ENCODE results near the gene DPP6. TPM values are rescaled to one million over a fixed set of nuclear protein-coding genes. Genes with fewer than 3 reads are reported as not detected.

The DPP6 gene
- polyA plus RNA-seq, 2 of the 4 experiments (the other 2 are of a cell fraction): not detected

DNA sequence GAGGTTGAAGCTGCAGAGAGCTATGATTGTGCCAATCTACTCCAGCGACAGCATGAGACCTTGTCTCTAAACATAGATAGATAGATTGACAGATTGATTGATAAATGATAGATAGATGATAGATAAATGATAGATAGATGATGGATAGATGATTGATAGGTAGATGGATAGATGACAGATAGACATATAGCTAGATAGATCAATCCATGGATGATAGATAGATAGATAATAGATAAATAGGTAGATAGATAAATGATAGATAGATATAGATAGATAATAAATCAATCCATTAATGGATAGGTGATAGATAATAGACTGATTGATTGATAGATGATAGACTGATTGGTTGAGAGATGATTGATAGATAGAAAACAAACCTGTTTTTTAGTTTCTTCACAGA is 601.1 kb downstream of the DPP6 start:
- no peak for FAIRE-seq
- POLR2A ChIA-PET: no interaction called here
- DNase-seq (ENCODE audit: low read depth in 1 of 2, low spot score in 1 of 2): no peak
- CTCF ChIA-PET: interaction anchor here (1.2 to 1.7 kb wide), 2 partner anchors 17 to 19 kb away, joined by 3 to 4 read pairs; no protein-coding TSS in a partner anchor
- TF ChIP-seq HOXB5 (CRISPR knock-in tag; IDR thresholded peaks at IDR 0.05) (no peak), GATA3 (IDR thresholded peaks at IDR 0.05; ENCODE audit: borderline replicate concordance) (no peak), NFE2L2 (conservative IDR thresholded peaks at IDR 0.05; ENCODE audit: low read length) (no peak), NPAS2 (CRISPR knock-in tag; IDR thresholded peaks at IDR 0.05; ENCODE audit: borderline replicate concordance) (no peak), JUNB (IDR thresholded peaks at IDR 0.05) (no peak), HEYL (CRISPR knock-in tag; IDR thresholded peaks at IDR 0.05) (no peak), NR3C1 (IDR thresholded peaks at IDR 0.05) (no peak)
- no peak for ATAC-seq
- no peak overlapping the region for H3K4me3 ChIP-seq
- no peak overlapping the region for H3K4me2 ChIP-seq
- H3K9me3 ChIP-seq: no peaks in the 10 kb centered on the region
- WGBS (ENCODE audit: missing lambda C conversion rate): 0% methylated on average over 1 of the region's 1 CpG
- no peaks in the 10 kb centered on the region for H3K4me1 ChIP-seq
- H3K27ac ChIP-seq: no peak overlapping the region

DNA sequence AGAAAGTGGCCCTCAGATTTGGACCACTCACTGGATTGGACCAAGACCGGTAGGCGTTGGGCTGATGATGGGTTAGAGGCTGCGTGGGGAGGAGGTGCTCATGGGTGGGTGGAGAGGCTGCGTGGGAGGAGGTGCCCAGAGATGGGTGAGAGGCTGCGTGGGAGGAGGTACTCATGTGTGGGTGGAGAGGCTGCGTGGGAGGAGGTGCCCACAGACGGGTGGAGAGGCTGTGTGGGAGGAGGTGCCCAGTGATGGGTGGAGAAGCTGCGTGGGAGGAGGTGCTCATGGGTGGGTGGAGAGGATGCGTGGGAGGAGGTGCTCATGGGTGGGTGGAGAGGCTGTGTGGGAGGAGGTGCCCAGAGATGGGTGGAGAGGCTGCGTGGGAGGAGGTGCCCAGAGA is 604.4 kb downstream of the DPP6 start:
- DNase-seq (ENCODE audit: low read depth in 1 of 2, low spot score in 1 of 2): no peak
- ChIA-PET CTCF (no interaction called here), POLR2A (no interaction called here)
- no peak for ATAC-seq
- H3K4me3 ChIP-seq: no peak overlapping the region
- H3K9me3 ChIP-seq: no peaks in the 10 kb centered on the region
- 2% methylated on average over 7 of the region's 10 CpGs for WGBS (ENCODE audit: missing lambda C conversion rate)
- no peaks in the 10 kb centered on the region for H3K4me1 ChIP-seq
- H3K4me2 ChIP-seq: no peak overlapping the region
- no peak for TF ChIP-seq MYC (IDR thresholded peaks at IDR 0.05; ENCODE audit: borderline replicate concordance, low read length)
- no peak for TF ChIP-seq JUNB (IDR thresholded peaks at IDR 0.05)
- TF ChIP-seq, protein P1, sequence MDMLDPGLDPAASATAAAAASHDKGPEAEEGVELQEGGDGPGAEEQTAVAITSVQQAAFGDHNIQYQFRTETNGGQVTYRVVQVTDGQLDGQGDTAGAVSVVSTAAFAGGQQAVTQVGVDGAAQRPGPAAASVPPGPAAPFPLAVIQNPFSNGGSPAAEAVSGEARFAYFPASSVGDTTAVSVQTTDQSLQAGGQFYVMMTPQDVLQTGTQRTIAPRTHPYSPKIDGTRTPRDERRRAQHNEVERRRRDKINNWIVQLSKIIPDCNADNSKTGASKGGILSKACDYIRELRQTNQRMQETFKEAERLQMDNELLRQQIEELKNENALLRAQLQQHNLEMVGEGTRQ (IDR thresholded peaks at IDR 0.05): no peak
- TF ChIP-seq MAZ (IDR thresholded peaks at IDR 0.05; ENCODE audit: borderline replicate concordance, low read depth, low read length): no peak
- TF ChIP-seq RAD21 (conservative IDR thresholded peaks at IDR 0.05 in 1 of 2, IDR thresholded peaks at IDR 0.05 in 1 of 2): no peak
- TF ChIP-seq, protein P2, sequence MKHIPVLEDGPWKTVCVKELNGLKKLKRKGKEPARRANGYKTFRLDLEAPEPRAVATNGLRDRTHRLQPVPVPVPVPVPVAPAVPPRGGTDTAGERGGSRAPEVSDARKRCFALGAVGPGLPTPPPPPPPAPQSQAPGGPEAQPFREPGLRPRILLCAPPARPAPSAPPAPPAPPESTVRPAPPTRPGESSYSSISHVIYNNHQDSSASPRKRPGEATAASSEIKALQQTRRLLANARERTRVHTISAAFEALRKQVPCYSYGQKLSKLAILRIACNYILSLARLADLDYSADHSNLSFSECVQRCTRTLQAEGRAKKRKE (CRISPR knock-in tag; IDR thresholded peaks at IDR 0.05; ENCODE audit: low read depth): no peak
- no peak for TF ChIP-seq HOXB13 (CRISPR knock-in tag; IDR thresholded peaks at IDR 0.05; ENCODE audit: low read depth)
- no peak for TF ChIP-seq SMC3 (IDR thresholded peaks at IDR 0.05)
- no peak for TF ChIP-seq RCOR1 (IDR thresholded peaks at IDR 0.05; ENCODE audit: low read depth, low read length)
- FAIRE-seq: no peak
- H3K27ac ChIP-seq: no peak overlapping the region

DNA sequence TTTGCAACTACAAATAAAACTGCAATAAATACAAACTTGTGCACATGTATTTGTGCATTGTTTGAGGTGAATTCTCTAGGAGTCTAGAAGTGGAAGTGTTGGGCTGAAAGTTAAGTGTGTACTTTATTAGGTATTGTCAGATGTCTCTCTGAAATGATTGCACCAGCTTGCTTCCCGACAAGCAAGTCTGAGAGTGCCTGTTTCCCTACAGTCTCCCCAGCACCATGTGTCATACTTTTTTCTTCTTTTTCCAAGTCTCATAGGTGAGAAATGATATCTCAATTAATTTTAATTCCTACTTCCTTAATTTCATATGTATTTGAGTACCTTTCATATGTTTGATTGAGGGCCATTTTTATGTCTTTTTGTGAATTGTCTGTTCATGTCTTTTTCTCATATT is 614.6 kb downstream of the DPP6 start:
- Histone ChIP-seq H3K4me3 (no peak overlapping the region), H3K4me1 (no peaks in the 10 kb centered on the region), H3K4me2 (no peak overlapping the region), H3K9me3 (no peaks in the 10 kb centered on the region), H3K27ac (no peak overlapping the region)
- DNase-seq (ENCODE audit: low read depth in 1 of 2, low spot score in 1 of 2) (no peak), FAIRE-seq (no peak), ATAC-seq (no peak)
- 4% methylated on average over 1 of the region's 1 CpG for WGBS (ENCODE audit: missing lambda C conversion rate)
- no peak for TF ChIP-seq SMC3 (IDR thresholded peaks at IDR 0.05)
- no peak for TF ChIP-seq HOXB13 (CRISPR knock-in tag; IDR thresholded peaks at IDR 0.05; ENCODE audit: low read depth)
- no peak for TF ChIP-seq POLR2AphosphoS2 (conservative IDR thresholded peaks at IDR 0.05; ENCODE audit: low read length)
- no peak for TF ChIP-seq ESRRA (IDR thresholded peaks at IDR 0.05; ENCODE audit: borderline replicate concordance, low read length)
- TF ChIP-seq PHF8 (IDR thresholded peaks at IDR 0.05; ENCODE audit: borderline replicate concordance, low read depth): no peak
- TF ChIP-seq KDM5A (IDR thresholded peaks at IDR 0.05): no peak
- no peak for TF ChIP-seq EP300 (IDR thresholded peaks at IDR 0.05)
- TF ChIP-seq SREBF2 (IDR thresholded peaks at IDR 0.05): no peak
- TF ChIP-seq CHD4 (IDR thresholded peaks at IDR 0.05; ENCODE audit: borderline replicate concordance): no peak
- no peak for TF ChIP-seq EHF (CRISPR knock-in tag; IDR thresholded peaks at IDR 0.05)
- TF ChIP-seq GATA3 (IDR thresholded peaks at IDR 0.05; ENCODE audit: borderline replicate concordance): no peak
- no peak for TF ChIP-seq TP53 (CRISPR knock-in tag; IDR thresholded peaks at IDR 0.05)
- no peak for TF ChIP-seq POLR2A (IDR thresholded peaks at IDR 0.05; ENCODE audit: low read length)
- TF ChIP-seq EHMT2 (IDR thresholded peaks at IDR 0.05; ENCODE audit: low read depth): no peak
- TF ChIP-seq, protein P3, sequence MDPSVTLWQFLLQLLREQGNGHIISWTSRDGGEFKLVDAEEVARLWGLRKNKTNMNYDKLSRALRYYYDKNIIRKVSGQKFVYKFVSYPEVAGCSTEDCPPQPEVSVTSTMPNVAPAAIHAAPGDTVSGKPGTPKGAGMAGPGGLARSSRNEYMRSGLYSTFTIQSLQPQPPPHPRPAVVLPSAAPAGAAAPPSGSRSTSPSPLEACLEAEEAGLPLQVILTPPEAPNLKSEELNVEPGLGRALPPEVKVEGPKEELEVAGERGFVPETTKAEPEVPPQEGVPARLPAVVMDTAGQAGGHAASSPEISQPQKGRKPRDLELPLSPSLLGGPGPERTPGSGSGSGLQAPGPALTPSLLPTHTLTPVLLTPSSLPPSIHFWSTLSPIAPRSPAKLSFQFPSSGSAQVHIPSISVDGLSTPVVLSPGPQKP (IDR thresholded peaks at IDR 0.05; ENCODE audit: low read depth, low read length): no peak
- no peak for TF ChIP-seq CEBPB (IDR thresholded peaks at IDR 0.05)
- CTCF ChIA-PET: no interaction called here
- POLR2A ChIA-PET: no interaction called here
